Suppressor macrophage treated with lipopolysaccharide for 1 hour (primary cell): ENCODE data around the gene KCNC3.

Source experiments
- DNase-seq, 3 donors: peaks; one replicate each; pipeline ENCODE4 v3.0.0-alpha.2; 2020 to 2022

KCNC3 gene

GRCh38 chr19:50309396-50310125, 19.6 kb downstream of the KCNC3 start:
- no peak for DNase-seq

- no peak for DNase-seq
Measured at GRCh38 chr19:50308991-50309390, 20.2 kb downstream of the KCNC3 start.

DNA sequence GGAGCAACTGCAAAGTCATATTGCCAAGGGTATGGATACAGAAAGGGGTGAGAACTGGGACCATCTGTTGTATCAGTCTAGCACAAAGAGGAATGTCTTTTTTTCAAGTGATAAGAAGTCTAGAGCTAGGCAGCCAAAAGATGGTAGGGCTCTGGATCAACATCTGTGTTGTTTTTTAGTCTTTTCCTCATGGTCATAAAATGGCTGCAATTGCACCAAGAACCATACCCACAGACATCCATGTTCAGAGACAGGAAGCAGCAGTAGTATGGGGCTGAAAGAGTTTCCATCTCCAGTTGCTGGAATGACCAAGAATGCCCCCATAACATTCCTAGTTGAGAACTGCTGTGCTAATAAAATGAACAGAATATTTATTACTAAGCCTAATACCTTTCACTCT, 25.6 kb downstream of the KCNC3 start:
- DNase-seq, result no peak

- no peak for DNase-seq
Measured at GRCh38 chr19:50301607-50301971, 27.6 kb downstream of the KCNC3 start.

DNA sequence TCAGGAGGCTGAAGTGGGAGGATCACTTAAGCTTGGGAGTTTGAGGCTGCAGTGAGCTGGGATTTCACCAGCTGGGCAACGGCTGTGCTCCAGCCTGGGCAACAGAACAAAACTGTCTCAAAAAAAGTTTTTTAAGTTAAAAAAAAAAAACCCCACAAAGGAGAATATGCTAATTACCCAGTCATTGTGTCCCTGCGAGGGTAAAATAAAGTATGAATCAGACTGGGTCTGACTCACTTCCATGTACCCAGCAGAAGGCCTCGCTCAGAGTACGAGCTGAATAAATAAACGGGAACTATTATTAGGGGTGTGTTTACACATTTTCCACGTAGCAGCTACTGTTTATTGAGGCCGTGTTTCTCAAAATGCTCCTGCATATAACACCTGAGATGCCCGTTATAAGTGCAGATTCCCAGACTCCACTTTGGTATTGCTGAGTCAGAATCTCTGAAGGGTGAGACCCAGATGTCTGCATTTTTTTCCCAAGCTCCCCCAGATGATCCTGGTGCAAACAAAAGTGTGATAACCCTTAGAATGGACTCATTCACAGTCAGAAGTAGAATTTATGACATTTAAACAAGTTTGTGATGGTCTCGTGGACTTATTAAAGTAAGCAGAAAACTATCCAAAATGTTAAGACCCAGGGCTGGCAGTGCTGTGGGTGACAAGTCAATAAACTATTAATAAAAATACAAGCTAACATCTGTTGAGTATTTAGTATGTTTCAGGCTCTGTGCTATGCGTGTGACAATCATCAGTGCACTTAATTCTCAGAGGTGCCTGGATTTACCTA, 28.2 kb downstream of the KCNC3 start:
- peak; percentile 81 to 93 (median 90) for DNase-seq

DNA sequence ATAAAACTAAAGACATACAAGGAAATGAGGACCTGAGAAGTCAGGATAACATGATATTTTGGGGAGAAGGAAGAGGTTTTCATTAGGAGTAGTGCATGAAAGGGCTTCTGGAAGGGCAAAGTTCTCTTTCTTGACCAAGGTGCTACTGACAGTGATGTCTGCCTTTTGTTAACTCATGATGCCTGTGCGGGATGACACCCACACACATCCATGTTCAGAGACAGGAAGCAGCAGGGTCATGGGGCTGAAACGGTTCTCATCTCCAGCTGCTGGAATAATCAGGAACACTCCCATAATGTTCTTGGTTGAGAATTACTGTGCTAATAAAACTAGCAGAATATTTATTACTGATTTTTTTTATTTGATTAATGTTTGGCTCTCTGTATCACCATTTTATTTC, 29.1 kb downstream of the KCNC3 start:
- DNase-seq, result peak; percentile 43 to 61 (median 52)

DNA sequence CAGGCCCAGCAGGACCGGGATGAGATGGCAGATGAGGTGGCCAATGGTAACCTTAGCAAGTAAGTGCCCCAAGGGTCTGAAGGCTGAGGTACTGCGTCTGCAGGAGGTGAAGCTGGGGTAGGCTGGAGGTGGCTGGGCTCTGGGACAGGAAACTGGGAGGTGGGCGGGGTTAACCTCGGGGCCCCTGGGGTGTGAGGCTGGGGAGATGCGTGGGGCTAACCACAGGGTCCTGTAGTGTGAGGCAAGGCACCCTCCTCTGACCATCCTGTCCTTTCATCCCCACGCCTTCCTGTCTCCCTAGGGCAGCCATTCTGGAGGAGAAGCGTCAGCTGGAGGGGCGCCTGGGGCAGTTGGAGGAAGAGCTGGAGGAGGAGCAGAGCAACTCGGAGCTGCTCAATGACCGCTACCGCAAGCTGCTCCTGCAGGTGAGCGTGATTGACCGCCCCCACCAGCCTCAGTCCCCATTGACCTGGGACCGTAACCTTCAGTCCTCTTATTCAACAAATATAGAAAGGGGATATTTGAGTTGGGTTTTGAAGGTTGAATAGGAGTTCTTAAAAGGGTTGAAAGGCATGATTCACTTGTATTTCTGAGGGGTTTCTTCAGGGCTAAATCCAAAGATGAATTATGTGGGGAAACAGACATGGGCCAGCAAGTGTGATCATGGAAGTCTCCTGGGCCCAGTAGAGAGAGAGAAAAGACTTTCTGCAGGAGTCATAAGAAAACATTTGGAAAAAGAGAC, 35.7 kb downstream of the KCNC3 start:
- no peak for DNase-seq

DNA sequence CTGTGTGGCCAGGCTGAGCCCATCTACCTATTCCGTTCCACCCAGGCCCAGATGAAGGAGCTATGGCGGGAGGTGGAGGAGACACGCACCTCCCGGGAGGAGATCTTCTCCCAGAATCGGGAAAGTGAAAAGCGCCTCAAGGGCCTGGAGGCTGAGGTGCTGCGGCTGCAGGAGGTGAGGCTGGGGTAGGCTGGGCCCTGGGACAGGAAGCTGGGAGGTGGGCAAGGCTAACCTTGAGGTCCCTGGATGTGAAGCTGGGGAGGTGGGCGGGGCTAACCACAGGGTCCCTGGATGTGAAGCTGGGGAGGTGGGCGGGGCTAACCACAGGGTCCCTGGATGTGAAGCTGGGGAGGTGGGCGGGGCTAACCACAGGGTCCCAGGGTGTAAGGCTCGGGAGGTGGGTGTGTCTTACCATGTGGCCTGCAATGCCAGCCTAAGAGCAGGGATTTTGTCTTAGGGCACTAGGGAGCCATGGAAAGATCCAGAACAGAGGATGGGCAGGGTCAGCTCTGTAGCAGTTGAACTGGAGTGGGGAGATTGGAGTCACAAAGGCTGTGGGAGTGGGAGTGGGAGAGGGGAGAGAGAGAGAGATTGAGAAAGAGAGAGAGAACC, 36.9 kb downstream of the KCNC3 start:
- DNase-seq, result no peak

DNA sequence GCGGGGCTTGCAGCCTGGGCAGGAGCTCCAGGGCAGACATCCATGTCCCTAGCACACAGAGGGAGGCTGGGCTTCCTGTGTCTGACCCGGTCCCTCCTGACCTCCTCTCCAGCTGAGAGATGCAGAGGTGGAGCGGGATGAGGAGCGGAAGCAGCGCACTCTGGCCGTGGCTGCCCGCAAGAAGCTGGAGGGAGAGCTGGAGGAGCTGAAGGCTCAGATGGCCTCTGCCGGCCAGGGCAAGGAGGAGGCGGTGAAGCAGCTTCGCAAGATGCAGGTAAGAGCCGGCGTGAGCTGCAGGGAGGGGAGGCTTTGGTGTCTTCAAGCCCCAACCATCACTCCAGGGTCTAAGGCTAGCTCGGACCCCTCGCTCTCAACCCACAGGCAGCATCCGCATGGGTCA, 38.4 kb downstream of the KCNC3 start:
- no peak for DNase-seq

DNA sequence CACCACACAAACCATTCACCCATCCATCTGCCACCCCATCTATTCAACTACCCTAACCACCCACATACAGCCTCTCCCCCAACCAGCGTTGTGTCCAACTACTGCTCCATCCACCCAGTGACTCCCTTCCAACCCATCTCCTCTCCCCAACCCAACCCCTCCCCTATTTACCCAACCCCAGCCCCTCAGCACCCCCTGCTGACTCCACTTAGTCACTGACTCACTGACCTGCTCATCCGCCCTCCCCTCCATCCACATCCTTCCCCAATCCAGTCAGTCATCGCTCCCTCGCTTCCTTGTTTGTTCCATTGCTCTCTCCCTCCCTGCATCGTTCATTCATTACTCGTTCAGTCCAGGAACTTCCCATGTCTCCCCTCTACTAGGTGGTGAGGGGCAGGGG, 39.2 kb downstream of the KCNC3 start:
- DNase-seq, result no peak

DNA sequence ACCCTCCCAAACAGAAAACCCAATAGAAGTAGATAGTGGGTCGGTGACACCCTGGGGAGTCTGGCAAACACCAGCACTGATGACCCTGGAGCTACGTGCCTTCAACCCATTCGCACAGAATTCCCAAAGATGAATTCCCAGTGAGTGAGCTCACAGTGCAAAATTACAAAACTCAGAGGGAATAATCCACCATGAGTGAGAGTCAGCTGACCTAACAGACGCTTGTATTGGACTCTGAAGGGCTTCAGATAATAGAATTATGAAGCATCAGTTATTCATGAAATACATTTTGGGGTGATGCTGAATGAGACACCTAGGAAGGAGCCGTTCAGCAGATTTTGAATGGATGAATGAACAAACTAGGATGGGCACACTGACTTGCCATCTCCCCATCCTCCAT, 40.2 kb downstream of the KCNC3 start:
- no peak for DNase-seq

DNA sequence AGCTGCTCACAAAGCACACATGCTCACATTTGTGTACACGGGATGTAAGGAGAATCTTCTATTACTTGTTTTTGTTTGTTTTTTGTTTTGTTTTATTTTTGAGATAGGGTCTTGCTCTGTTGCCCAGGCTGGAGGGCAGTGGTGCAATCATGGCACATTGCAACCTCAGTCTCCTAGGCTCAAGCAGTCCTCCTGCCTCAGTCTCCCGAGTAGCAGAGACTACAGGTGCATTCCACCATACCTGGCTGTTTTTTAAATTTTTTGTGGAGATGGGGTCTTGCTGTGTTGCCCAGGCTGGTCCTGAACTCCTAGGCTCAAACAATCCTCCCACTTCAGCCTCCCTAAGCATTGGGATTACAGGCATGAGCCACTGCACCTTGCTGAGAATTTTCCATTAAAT, 41.8 kb downstream of the KCNC3 start:
- DNase-seq, result no peak

DNA sequence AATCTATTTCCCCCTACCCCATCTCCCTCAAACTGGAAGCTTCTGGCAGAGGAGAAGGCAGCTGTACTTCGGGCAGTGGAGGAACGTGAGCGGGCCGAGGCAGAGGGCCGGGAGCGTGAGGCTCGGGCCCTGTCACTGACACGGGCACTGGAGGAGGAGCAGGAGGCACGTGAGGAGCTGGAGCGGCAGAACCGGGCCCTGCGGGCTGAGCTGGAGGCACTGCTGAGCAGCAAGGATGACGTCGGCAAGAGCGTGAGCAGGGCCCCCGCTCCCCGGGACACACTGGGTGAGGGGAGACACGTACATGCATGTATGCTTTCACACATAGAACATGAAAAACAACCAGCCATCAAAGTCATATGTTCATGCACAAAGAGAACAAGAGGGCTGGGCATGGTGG, 42.7 kb downstream of the KCNC3 start:
- DNase-seq, result no peak

- DNase-seq, result no peak
Measured at GRCh38 chr19:50285833-50286232, 43.3 kb downstream of the KCNC3 start.

GRCh38 chr19:50281491-50281890, 47.7 kb downstream of the KCNC3 start:
- no peak for DNase-seq

DNA sequence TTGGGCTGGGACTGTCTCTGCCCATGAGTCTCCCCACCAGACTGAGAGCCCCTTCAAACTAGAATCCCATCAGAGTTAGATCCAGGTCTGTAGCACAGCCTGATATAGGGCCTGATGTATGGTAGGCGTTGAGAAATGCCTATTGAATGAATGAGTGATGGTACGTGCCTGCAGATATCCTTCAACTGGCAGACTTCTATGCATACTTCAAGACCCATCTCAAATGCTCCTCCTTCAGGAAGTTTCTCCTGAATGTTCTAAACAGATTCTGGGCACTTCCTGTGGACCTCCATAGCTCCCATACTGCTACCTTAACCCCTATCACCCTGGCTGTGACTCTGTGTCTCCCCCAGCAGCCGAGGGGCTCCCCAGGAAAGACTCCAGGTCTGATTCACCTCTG, 48.2 kb downstream of the KCNC3 start:
- DNase-seq, result no peak

- no peak for DNase-seq
Measured at GRCh38 chr19:50280074-50280473, 49.1 kb downstream of the KCNC3 start.

DNA sequence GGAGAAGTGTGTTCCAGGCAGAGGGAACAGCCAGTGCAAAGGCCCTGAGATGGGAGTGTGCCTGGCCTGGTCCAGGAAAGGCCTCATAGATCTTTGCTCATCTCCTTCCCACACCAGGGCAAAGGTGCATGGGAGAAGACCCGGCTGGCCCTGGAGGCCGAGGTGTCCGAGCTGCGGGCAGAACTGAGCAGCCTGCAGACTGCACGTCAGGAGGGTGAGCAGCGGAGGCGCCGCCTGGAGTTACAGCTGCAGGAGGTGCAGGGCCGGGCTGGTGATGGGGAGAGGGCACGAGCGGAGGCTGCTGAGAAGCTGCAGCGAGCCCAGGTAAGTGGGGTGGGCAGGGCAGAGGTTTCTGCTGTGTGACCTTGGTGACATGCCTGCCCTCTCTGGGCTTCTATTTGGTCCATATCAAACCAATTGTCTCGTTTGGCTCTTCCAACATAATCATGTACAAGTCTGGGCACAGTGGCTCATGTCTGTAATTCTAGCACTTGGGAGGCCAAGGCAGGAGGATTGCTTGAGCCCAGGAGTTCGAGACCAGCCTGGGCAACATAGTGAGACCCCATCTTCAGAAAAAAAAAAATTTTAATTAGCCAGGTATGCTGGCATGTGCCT, 51.1 kb downstream of the KCNC3 start:
- no peak for DNase-seq

GRCh38 chr19:50276370-50277063, 52.7 kb downstream of the KCNC3 start:
- no peak for DNase-seq

GRCh38 chr19:50275577-50276368, 53.4 kb downstream of the KCNC3 start:
- DNase-seq, result no peak

- no peak for DNase-seq
Measured at GRCh38 chr19:50273821-50274220, 55.4 kb downstream of the KCNC3 start.
